Smooth muscle cell of trachea (primary cell): ENCODE data around the gene CFD. TPM values are rescaled to one million over a fixed set of nuclear protein-coding genes. Genes with fewer than 3 reads are reported as not detected.

Experiments
- total RNA-seq: library from RNA; depleted of rRNA; stranded (reverse); fragments of >200 nt; gene quantifications from 2 replicates; pipeline ENCODE4 v1.2.1, GENCODE V29; 2014

CFD gene
- 38.5 and 194 TPM in 2 replicates for total RNA-seq

GRCh38 chr19:858868-859843, at the start of gene CFD:
Gene CFD (plus strand): TSS chr19:859664. CDS start chr19:859690, 26 bp downstream.

DNA sequence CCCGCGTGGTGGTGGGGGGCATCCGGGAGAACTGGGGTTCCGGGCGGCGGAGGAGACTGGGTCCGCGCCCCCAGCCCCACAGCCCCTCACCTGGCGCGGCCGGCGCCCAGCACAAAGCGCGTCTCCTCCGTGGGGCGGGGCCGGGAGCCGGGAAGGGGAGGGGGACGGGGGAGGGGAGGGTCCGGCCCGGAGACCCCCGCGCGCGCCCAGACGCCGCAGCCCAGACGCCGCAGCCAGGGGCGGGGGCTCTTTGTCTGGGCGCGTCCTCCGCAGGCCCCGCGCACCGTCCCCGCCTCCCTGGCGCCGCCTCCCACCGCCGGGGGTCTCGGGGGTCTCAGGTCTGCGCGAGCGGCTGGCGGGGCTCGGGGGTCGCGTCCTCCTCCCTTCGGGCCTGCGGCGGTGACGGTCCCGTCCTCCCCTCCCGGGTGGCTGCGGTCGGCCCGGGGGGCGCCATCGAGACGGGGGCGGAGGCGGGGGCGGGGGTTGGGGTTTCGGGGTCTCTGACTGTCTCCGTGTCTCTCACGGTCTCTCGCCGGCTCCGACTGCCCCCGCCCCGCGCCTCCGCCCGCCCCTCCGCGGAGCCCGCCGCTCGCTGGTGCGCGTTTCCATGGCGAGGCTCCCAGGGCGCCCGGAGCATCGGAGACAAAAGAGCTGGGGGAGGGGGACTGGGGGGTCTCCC, 37.5 kb upstream of the CFD start, which contains the start of gene PLPPR3:
Gene PLPPR3, minus strand, starts transcription at position 131 of the 679 bp plus-strand sequence. CDS start 396 bp downstream, outside the sequence.

GRCh38 chr19:827710-828321, 31.6 kb upstream of the CFD start, which contains the start of gene AZU1:
Gene AZU1 (plus strand): TSS chr19:827837. CDS start chr19:827847, 10 bp downstream.

DNA sequence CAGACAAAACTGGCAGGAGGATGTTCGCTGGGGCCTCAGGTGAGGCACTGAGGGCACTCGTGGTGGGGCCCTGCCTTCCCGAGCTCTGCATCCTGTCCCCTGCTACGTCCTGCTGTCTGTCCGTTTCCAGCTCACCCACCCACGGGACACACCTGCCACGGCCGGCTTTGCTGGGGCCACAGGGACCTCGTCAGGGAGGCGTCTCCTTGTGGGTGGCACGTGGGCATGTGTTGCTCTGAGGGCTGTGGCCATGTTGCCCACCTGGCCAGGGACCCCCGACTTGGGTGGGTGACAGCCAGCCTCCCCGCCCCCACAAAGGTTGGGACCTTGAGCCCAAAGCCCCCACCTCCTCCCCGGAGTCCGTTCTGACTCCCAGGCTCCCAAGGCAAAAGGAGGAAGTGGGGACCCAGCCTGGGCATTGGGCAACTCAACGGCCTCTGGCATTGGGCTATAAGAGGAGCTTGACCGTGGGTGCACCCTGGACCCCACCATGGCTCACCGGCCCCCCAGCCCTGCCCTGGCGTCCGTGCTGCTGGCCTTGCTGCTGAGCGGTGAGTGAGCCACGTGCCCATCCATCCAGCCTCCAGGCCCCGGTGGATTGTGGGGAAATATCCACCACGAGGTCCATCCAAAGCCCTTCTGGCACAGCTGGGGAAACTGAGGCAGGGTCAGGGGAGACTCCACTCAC, 18.8 kb upstream of the CFD start, which contains the start of gene PRTN3:
Gene PRTN3, plus strand, starts transcription at position 481 of the 688 bp plus-strand sequence. Its CDS starts 10 bp downstream, at position 491.

DNA sequence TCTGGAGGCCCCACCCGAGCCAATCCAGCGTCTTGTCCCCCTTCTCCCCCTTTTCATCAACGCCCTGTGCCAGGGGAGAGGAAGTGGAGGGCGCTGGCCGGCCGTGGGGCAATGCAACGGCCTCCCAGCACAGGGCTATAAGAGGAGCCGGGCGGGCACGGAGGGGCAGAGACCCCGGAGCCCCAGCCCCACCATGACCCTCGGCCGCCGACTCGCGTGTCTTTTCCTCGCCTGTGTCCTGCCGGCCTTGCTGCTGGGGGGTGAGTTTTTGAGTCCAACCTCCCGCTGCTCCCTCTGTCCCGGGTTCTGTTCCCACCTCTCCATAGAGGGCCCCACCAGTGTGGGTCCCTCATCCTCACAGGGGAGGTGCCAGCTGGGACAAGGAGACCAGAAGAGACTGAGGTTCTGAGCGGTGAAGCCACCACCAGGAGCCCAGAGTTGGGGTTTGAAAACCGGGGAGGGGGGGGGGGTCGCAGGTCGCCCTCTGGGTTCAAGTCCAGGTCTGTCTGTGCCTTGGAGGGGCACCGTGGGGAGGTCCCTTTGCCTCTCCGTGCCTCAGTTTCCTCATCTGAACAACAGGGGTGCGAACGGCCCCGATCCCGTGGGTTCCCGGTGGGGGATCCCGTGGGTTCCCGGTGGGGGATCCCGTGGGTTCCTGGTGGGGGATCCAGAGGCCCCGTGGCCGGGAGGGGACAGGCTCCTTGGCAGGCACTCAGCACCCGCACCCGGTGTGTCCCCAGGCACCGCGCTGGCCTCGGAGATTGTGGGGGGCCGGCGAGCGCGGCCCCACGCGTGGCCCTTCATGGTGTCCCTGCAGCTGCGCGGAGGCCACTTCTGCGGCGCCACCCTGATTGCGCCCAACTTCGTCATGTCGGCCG, 7.1 kb upstream of the CFD start, which contains the start of gene ELANE:
Gene ELANE, plus strand, starts transcription at position 168 of the 878 bp plus-strand sequence. Its CDS starts 26 bp downstream, at position 194.

DNA sequence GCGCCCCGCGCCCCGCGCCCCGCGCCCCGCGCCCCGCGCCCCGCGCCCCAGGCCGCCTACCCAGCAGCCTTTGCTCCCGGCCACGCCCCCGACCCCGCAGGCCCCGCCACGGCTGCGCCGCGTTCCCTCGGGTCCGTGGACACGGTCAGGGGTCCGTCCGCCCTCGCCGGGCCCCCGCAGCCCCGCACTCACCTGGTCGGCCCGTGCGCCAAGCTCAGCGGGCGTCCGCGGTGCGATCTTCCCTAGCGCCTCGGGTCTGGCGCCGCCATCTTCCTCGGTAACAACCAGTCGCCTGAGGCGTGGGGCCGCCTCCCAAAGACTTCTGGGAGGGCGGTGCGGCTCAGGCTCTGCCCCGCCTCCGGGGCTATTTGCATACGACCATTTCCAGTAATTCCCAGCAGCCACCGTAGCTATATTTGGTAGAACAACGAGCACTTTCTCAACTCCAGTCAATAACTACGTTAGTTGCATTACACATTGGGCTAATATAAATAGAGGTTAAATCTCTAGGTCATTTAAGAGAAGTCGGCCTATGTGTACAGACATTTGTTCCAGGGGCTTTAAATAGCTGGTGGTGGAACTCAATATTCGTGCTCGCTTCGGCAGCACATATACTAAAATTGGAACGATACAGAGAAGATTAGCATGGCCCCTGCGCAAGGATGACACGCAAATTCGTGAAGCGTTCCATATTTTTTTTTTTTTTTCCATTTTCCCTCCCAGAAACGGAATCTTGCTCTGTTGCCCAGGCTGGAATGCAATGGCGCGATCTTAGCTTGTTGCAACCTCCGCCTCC, 33.6 kb downstream of the CFD start, which contains the start of the genes MED16 and RNU6-9:
Gene MED16, minus strand, starts transcription at position 294 of the 796 bp plus-strand sequence. CDS start 2,056 bp downstream, outside the sequence.
Gene RNU6-9, plus strand, starts transcription at position 591 of the 796 bp plus-strand sequence.

Other genes with a start within 250 kb of the CFD start
- gene POLRMT, start 226.1 kb upstream of the CFD start, total RNA-seq = 20.7 and 29.3 TPM in 2 replicates
- 0.15 TPM in 1 of 2 replicates, not detected in the other for gene FGF22, start 219.8 kb upstream of the CFD start, total RNA-seq
- gene RNF126, start 196.4 kb upstream of the CFD start, total RNA-seq = 21.5 and 24.1 TPM in 2 replicates
- gene FSTL3, start 183.3 kb upstream of the CFD start, total RNA-seq = 15.9 and 77.4 TPM in 2 replicates
- gene PRSS57, start 164.2 kb upstream of the CFD start, total RNA-seq = 0.17 TPM in 1 of 2 replicates, not detected in the other
- 3.9 and 41.4 TPM in 2 replicates for gene PALM, start 150.7 kb upstream of the CFD start, total RNA-seq
- under 0.01 and 0.17 TPM in 2 replicates for gene MISP, start 108.6 kb upstream of the CFD start, total RNA-seq
- gene PTBP1, start 62.2 kb upstream of the CFD start, total RNA-seq = 72.0 and 99.4 TPM in 2 replicates
- gene PLPPR3, start 37.7 kb upstream of the CFD start, total RNA-seq = 0.15 and 2.5 TPM in 2 replicates
- gene AZU1, start 31.8 kb upstream of the CFD start, total RNA-seq = under 0.01 TPM in 1 of 2 replicates, not detected in the other
- gene PRTN3, start 18.7 kb upstream of the CFD start, total RNA-seq = not detected in 2 replicates
- gene ELANE, start 7.4 kb upstream of the CFD start, total RNA-seq = 0.66 TPM in 1 of 2 replicates, not detected in the other
- 45.8 and 46.6 TPM in 2 replicates for gene MED16, start 33.5 kb downstream of the CFD start, total RNA-seq
- gene RNU6-9, start 33.8 kb downstream of the CFD start, total RNA-seq = not detected in 2 replicates
- 16.6 and 23.3 TPM in 2 replicates for gene R3HDM4, start 53.6 kb downstream of the CFD start, total RNA-seq
- not detected in 2 replicates for gene KISS1R, start 57.7 kb downstream of the CFD start, total RNA-seq
- 9.2 and 21.7 TPM in 2 replicates for gene ARID3A, start 66.4 kb downstream of the CFD start, total RNA-seq
- 45.3 and 69.4 TPM in 2 replicates for gene WDR18, start 124.7 kb downstream of the CFD start, total RNA-seq
- 0.58 and 2.3 TPM in 2 replicates for gene GRIN3B, start 140.8 kb downstream of the CFD start, total RNA-seq
- gene TMEM259, start 161.5 kb downstream of the CFD start, total RNA-seq = 64.1 and 101 TPM in 2 replicates
- not detected in 2 replicates for gene RNU6-2, start 161.9 kb downstream of the CFD start, total RNA-seq
- gene CNN2, start 166.9 kb downstream of the CFD start, total RNA-seq = 186 and 319 TPM in 2 replicates
- 6.0 and 7.9 TPM in 2 replicates for gene ABCA7, start 180.4 kb downstream of the CFD start, total RNA-seq
- gene ARHGAP45, start 207.5 kb downstream of the CFD start, total RNA-seq = 1.7 and 4.0 TPM in 2 replicates
- 135 and 143 TPM in 2 replicates for gene POLR2E, start 235.7 kb downstream of the CFD start, total RNA-seq
- 249 and 483 TPM in 2 replicates for gene GPX4, start 244.3 kb downstream of the CFD start, total RNA-seq